HepG2 (cell line): ENCODE data around the gene TNP2. TPM values are rescaled to one million over a fixed set of nuclear protein-coding genes. Genes with fewer than 3 reads are reported as not detected.
A peak's percentile ranks its signal among the peaks of the same experiment; 100 is the strongest.

Experiments
- CHD4 ChIP-seq: fragments of 200-600 bp; sonication (generic); IDR thresholded peaks from 2 replicates; pipeline ENCODE4 v1.7.0; 2017; ENCODE audit warnings: mild to moderate bottlenecking, low read length, borderline replicate concordance
- FOXA3 ChIP-seq: IDR thresholded peaks from 2 replicates; pipeline ENCODE4 v1.6.1; 2016; ENCODE audit warnings: missing genetic modification reagents, missing compliant biosample characterization
- FOXO1 ChIP-seq: sonication (generic); formaldehyde crosslinking; IDR thresholded peaks from 2 replicates; pipeline ENCODE4 v1.4.0; 2020; ENCODE audit warnings: missing genetic modification reagents
- GATAD2A ChIP-seq: IDR thresholded peaks from 2 replicates; pipeline ENCODE4 v1.6.1; 2016
- GMEB2 ChIP-seq: IDR thresholded peaks from 2 replicates; pipeline ENCODE4 v1.6.1; 2016; ENCODE audit warnings: missing biosample characterization, missing genetic modification reagents, low read depth
- GTF3A ChIP-seq: sonication (generic); formaldehyde crosslinking; conservative IDR thresholded peaks from 2 replicates; pipeline ENCODE4 v1.4.0; 2020; ENCODE audit warnings: mild to moderate bottlenecking, missing genetic modification reagents
- IKZF4 ChIP-seq: sonication (generic); formaldehyde crosslinking; IDR thresholded peaks from 2 replicates; pipeline ENCODE4 v1.5.1; 2020; ENCODE audit warnings: borderline replicate concordance, mild to moderate bottlenecking, low read depth, missing genetic modification reagents; ENCODE audit errors: not compliant biosample characterization
- JDP2 ChIP-seq: sonication (generic); formaldehyde crosslinking; IDR thresholded peaks from 2 replicates; pipeline ENCODE4 v1.8.1; 2022; ENCODE audit warnings: missing genetic modification reagents, borderline replicate concordance
- KDM2A ChIP-seq: sonication (generic); formaldehyde crosslinking; IDR thresholded peaks from 2 replicates; pipeline ENCODE4 v1.4.0; 2020; ENCODE audit warnings: low read depth, missing genetic modification reagents, borderline replicate concordance
- KDM6A ChIP-seq: IDR thresholded peaks from 2 replicates; pipeline ENCODE4 v1.6.1; 2016; ENCODE audit warnings: low read depth
- KMT2A ChIP-seq: sonication (generic); formaldehyde crosslinking; IDR thresholded peaks from 2 replicates; pipeline ENCODE4 v1.4.0; 2020; ENCODE audit warnings: missing genetic modification reagents
- LBX2 ChIP-seq: sonication (generic); formaldehyde crosslinking; IDR thresholded peaks from 2 replicates; pipeline ENCODE4 v1.5.0; 2020; ENCODE audit warnings: missing genetic modification reagents, mild to moderate bottlenecking, borderline replicate concordance
- MBNL3 ChIP-seq: fragments of 250-450 bp; sonication (Bioruptor Pico); conservative IDR thresholded peaks from 2 replicates; pipeline ENCODE4 v1.8.0; 2022; ENCODE audit warnings: mild to moderate bottlenecking, inconsistent platforms
- NCOA1 ChIP-seq: sonication (generic); formaldehyde crosslinking; IDR thresholded peaks from 2 replicates; pipeline ENCODE4 v1.9.0; 2021; ENCODE audit warnings: missing genetic modification reagents
- NFIC ChIP-seq: IDR thresholded peaks from 2 replicates; pipeline ENCODE4 v1.6.1; 2012; ENCODE audit warnings: mild to moderate bottlenecking, low read length, inconsistent platforms
- PHF20 ChIP-seq: sonication (generic); formaldehyde crosslinking; IDR thresholded peaks from 2 replicates; pipeline ENCODE4 v1.5.0; 2020; ENCODE audit warnings: mild to moderate bottlenecking, missing genetic modification reagents
- PRMT3 ChIP-seq: sonication (generic); formaldehyde crosslinking; IDR thresholded peaks from 2 replicates; pipeline ENCODE4 v1.8.1; 2022; ENCODE audit warnings: low read depth, mild to moderate bottlenecking, moderate library complexity, missing genetic modification reagents, borderline replicate concordance
- SMAD1 ChIP-seq: sonication (generic); formaldehyde crosslinking; IDR thresholded peaks from 2 replicates; pipeline ENCODE4 v1.4.0; 2020; ENCODE audit warnings: missing genetic modification reagents, low read depth, mild to moderate bottlenecking, borderline replicate concordance
- STAG1 ChIP-seq: sonication (generic); formaldehyde crosslinking; IDR thresholded peaks from 2 replicates; pipeline ENCODE4 v1.4.0; 2020; ENCODE audit warnings: missing genetic modification reagents
- THYN1 ChIP-seq: sonication (generic); formaldehyde crosslinking; IDR thresholded peaks from 2 replicates; pipeline ENCODE4 v1.8.1; 2023; ENCODE audit warnings: low read depth, mild to moderate bottlenecking, moderate library complexity, missing genetic modification reagents, borderline replicate concordance
- YEATS4 ChIP-seq: sonication (generic); formaldehyde crosslinking; IDR thresholded peaks from 2 replicates; pipeline ENCODE4 v1.4.0; 2020; ENCODE audit warnings: missing genetic modification reagents, borderline replicate concordance
- ZBTB3 ChIP-seq: sonication (generic); formaldehyde crosslinking; IDR thresholded peaks from 2 replicates; pipeline ENCODE4 v1.4.0; 2020; ENCODE audit warnings: low read depth, mild to moderate bottlenecking, moderate library complexity, missing genetic modification reagents, borderline replicate concordance
- ZNF205 ChIP-seq: IDR thresholded peaks from 2 replicates; pipeline ENCODE4 v1.6.1; 2018; ENCODE audit warnings: missing biosample characterization, missing genetic modification reagents
- ZNF224 ChIP-seq: sonication (generic); formaldehyde crosslinking; IDR thresholded peaks from 2 replicates; pipeline ENCODE4 v1.5.0; 2020; ENCODE audit warnings: mild to moderate bottlenecking, missing genetic modification reagents
- ZNF30 ChIP-seq: sonication (generic); formaldehyde crosslinking; IDR thresholded peaks from 2 replicates; pipeline ENCODE4 v1.5.0; 2020; ENCODE audit warnings: mild to moderate bottlenecking, missing genetic modification reagents
- ZNF564 ChIP-seq: sonication (generic); formaldehyde crosslinking; IDR thresholded peaks from 2 replicates; pipeline ENCODE4 v1.8.1; 2023; ENCODE audit warnings: mild to moderate bottlenecking, missing genetic modification reagents
- ZNF616 ChIP-seq: sonication (generic); formaldehyde crosslinking; IDR thresholded peaks from 2 replicates; pipeline ENCODE4 v1.5.0; 2020; ENCODE audit warnings: low read depth, mild to moderate bottlenecking, missing genetic modification reagents
- ZNF672 ChIP-seq: sonication (generic); formaldehyde crosslinking; IDR thresholded peaks from 2 replicates; pipeline ENCODE4 v1.8.1; 2022; ENCODE audit warnings: missing genetic modification reagents
- ZNF709 ChIP-seq: sonication (generic); formaldehyde crosslinking; IDR thresholded peaks from 2 replicates; pipeline ENCODE4 v1.5.0; 2020; ENCODE audit warnings: mild to moderate bottlenecking, missing genetic modification reagents
- ZNF749 ChIP-seq: sonication (generic); formaldehyde crosslinking; IDR thresholded peaks from 2 replicates; pipeline ENCODE4 v1.8.0; 2022; ENCODE audit warnings: mild to moderate bottlenecking, missing genetic modification reagents, moderate library complexity, borderline replicate concordance
- ZNF781 ChIP-seq: sonication (generic); formaldehyde crosslinking; IDR thresholded peaks from 2 replicates; pipeline ENCODE4 v1.5.1; 2020; ENCODE audit warnings: borderline replicate concordance, mild to moderate bottlenecking, missing genetic modification reagents; ENCODE audit errors: not compliant biosample characterization
- ZNF841 ChIP-seq: sonication (generic); formaldehyde crosslinking; IDR thresholded peaks from 2 replicates; pipeline ENCODE4 v1.8.1; 2023; ENCODE audit warnings: missing genetic modification reagents, borderline replicate concordance
- polyA plus RNA-seq, 8 experiments: library from polyadenylated mRNA; depleted of rRNA in 3 of 8; stranded (reverse) in 7 of 8; unstranded in 1 of 8; fragments of >200 nt; fragmentation: Illumina TruSeq in 4 of 8; extraction: Trizol in 4 of 8; gene quantifications; 2 replicates each; pipeline versions ENCODE4 v1.2.1 to v1.2.3, GENCODE V29; 2011 to 2016; ENCODE audit warnings: low read depth in 4 of 8, missing spikeins in 1 of 8, mixed read lengths in 1 of 8; ENCODE audit not compliant: insufficient read depth in 1 of 8
- total RNA-seq, 5 experiments: library from RNA; depleted of rRNA; stranded (reverse); fragments of >200 nt; fragmentation: Illumina TruSeq; extraction: Trizol; gene quantifications; 2 replicates each; pipeline ENCODE4 v1.2.3, GENCODE V29; 2016; ENCODE audit warnings: low read depth in 1 of 5

TNP2 gene
- total and polyA plus RNA-seq, 2 of the 13 experiments (the other 11 are each of a cell fraction or from before 2014, with no cell fraction given) = not detected

DNA sequence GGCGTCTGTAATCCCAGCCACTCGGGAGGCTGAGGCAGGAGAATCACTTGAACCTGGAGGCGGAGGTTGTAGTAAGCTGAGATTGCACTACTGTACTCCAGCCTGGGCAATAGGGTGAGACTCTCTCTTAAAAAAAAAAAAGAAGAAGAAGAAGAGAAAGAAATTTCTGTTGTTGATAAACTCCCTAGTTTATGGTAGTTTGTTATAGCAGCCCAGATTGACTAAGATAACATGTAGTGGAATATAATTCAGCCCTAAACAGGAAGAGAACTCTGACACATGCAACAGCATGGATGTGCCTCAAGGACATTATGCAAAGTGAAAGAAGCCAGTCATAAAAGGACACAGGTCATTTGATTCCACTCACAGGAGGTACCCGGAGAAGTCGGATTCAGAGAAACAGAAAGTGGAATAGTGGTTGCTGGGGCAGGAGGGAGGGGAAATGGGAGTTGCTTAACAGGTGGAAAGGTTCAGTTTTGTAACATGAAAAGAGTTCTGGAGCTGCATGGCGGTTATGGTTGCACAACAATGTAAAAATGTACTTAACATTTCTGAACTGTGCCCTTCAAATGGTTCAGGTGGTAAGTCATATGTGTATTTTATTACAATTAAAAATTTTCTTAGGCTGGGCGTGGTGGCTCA lies 38.0 kb upstream of the TNP2 start (continued):
- peak; percentile 89 for TF ChIP-seq FOXA3 (CRISPR knock-in tag)
- peak; percentile 87; the same call in 1 of the 2 replicates for TF ChIP-seq NCOA1
- TF ChIP-seq ZNF205 (CRISPR knock-in tag) = no peak
- TF ChIP-seq ZNF709 (CRISPR knock-in tag) = peak; percentile 100
- TF ChIP-seq MBNL3 (CRISPR knock-in tag) = no peak
- no peak for TF ChIP-seq JDP2 (CRISPR knock-in tag)
- TF ChIP-seq ZNF672 (CRISPR knock-in tag) = no peak
- TF ChIP-seq ZNF564 = no peak
- peak; percentile 23; the same call in 1 of the 2 replicates for TF ChIP-seq THYN1
- TF ChIP-seq SMAD1 (CRISPR knock-in tag) = no peak
- no peak for TF ChIP-seq IKZF4 (CRISPR knock-in tag)
- peak; percentile 8 for TF ChIP-seq ZNF781 (CRISPR knock-in tag)
- no peak for TF ChIP-seq GTF3A (CRISPR knock-in tag)
- no peak for TF ChIP-seq ZNF749
- TF ChIP-seq KDM2A = no peak; the same call in 1 of the 2 replicates
- TF ChIP-seq PHF20 = no peak
- TF ChIP-seq STAG1 = peak; percentile 28
- TF ChIP-seq ZNF616 = no peak
- no peak for TF ChIP-seq ZNF224 (CRISPR knock-in tag)
- peak; percentile 75 for TF ChIP-seq FOXO1 (CRISPR knock-in tag)
- TF ChIP-seq CHD4 = peak; percentile 57; the same call in 1 of the 2 replicates
- peak; percentile 98 for TF ChIP-seq GATAD2A
- TF ChIP-seq ZNF30 (CRISPR knock-in tag) = no peak
- TF ChIP-seq LBX2 = no peak
- TF ChIP-seq YEATS4 (CRISPR knock-in tag) = peak; percentile 60; the same call in 1 of the 2 replicates
- TF ChIP-seq ZNF841 (CRISPR knock-in tag) = no peak
- TF ChIP-seq ZBTB3 = no peak
- TF ChIP-seq KMT2A (CRISPR knock-in tag) = peak; percentile 23; the same call in 1 of the 2 replicates
- peak; percentile 57; the same call in 1 of the 2 replicates for TF ChIP-seq KDM6A (CRISPR knock-in tag)
- no peak for TF ChIP-seq PRMT3 (CRISPR knock-in tag)
- no peak for TF ChIP-seq GMEB2
- TF ChIP-seq NFIC = peak; percentile 71; the same call in 1 of the 2 replicates
